Ishikawa (cell line): ENCODE measurements around the gene ADGRF4.

Source experiments
- CEBPB ChIP-seq: IDR thresholded peaks from 2 replicates; pipeline ENCODE4 v1.6.1; 2012
- CREB1 ChIP-seq: IDR thresholded peaks from 2 replicates; pipeline ENCODE4 v1.6.1; 2012; ENCODE audit warnings: low read depth
- EGR1 ChIP-seq: IDR thresholded peaks from 2 replicates; pipeline ENCODE4 v1.6.1; 2012
- EP300 ChIP-seq: IDR thresholded peaks from 2 replicates; pipeline ENCODE4 v1.6.1; 2012; ENCODE audit warnings: borderline replicate concordance
- FOXM1 ChIP-seq: IDR thresholded peaks from 2 replicates; pipeline ENCODE4 v1.6.1; 2012; ENCODE audit warnings: low read depth, borderline replicate concordance
- MAX ChIP-seq: IDR thresholded peaks from 2 replicates; pipeline ENCODE4 v1.6.1; 2012
- NFIC ChIP-seq: IDR thresholded peaks from 2 replicates; pipeline ENCODE4 v1.6.1; 2012
- RAD21 ChIP-seq: IDR thresholded peaks from 2 replicates; pipeline ENCODE4 v1.6.1; 2012; ENCODE audit warnings: low read depth
- TAF1 ChIP-seq: IDR thresholded peaks from 2 replicates; pipeline ENCODE4 v1.6.1; 2012; ENCODE audit warnings: low read depth, mild to moderate bottlenecking
- TCF12 ChIP-seq: IDR thresholded peaks from 2 replicates; pipeline ENCODE4 v1.6.1; 2012; ENCODE audit warnings: low read depth
- TEAD4 ChIP-seq: IDR thresholded peaks from 2 replicates; pipeline ENCODE4 v1.6.1; 2012
- USF1 ChIP-seq: IDR thresholded peaks from 2 replicates; pipeline ENCODE4 v1.6.1; 2012
- YY1 ChIP-seq: IDR thresholded peaks from 2 replicates; pipeline ENCODE4 v1.6.1; 2012; ENCODE audit warnings: low read depth
- ZBTB7A ChIP-seq: IDR thresholded peaks from 2 replicates; pipeline ENCODE4 v1.6.1; 2012; ENCODE audit warnings: low read depth
- TF ChIP-seq, protein P1 (sequence below): IDR thresholded peaks from 2 replicates; pipeline ENCODE4 v1.6.1; 2012; ENCODE audit warnings: low read depth, mild to moderate bottlenecking

ADGRF4 gene

DNA sequence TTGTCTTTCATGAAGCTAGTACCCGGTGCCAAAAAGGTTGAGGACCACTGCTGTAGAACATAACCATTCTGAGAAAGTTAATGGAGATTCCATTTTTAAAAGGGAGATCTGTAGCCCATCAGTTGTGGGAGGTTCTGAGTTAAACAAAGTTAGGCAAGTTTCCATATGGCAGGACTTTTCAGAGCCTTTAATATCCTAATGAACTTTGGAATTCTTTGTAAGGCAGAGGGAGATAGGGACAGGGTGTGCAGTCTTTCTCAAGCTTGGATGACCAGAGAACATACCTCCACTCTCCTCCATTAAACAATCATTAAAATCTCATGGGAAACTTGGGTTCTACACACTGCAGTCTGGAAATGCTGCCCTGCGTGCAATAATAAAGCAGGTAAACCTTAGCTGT lies 14.8 kb downstream of the ADGRF4 start:
- TF ChIP-seq FOXM1 (no peak), TCF12 (no peak), USF1 (no peak), YY1 (no peak), MAX (no peak), CEBPB (no peak), TEAD4 (no peak), RAD21 (no peak), ZBTB7A (no peak), CREB1 (no peak), NFIC (no peak), TAF1 (no peak), EP300 (no peak), EGR1 (no peak)
- TF ChIP-seq, protein P1, sequence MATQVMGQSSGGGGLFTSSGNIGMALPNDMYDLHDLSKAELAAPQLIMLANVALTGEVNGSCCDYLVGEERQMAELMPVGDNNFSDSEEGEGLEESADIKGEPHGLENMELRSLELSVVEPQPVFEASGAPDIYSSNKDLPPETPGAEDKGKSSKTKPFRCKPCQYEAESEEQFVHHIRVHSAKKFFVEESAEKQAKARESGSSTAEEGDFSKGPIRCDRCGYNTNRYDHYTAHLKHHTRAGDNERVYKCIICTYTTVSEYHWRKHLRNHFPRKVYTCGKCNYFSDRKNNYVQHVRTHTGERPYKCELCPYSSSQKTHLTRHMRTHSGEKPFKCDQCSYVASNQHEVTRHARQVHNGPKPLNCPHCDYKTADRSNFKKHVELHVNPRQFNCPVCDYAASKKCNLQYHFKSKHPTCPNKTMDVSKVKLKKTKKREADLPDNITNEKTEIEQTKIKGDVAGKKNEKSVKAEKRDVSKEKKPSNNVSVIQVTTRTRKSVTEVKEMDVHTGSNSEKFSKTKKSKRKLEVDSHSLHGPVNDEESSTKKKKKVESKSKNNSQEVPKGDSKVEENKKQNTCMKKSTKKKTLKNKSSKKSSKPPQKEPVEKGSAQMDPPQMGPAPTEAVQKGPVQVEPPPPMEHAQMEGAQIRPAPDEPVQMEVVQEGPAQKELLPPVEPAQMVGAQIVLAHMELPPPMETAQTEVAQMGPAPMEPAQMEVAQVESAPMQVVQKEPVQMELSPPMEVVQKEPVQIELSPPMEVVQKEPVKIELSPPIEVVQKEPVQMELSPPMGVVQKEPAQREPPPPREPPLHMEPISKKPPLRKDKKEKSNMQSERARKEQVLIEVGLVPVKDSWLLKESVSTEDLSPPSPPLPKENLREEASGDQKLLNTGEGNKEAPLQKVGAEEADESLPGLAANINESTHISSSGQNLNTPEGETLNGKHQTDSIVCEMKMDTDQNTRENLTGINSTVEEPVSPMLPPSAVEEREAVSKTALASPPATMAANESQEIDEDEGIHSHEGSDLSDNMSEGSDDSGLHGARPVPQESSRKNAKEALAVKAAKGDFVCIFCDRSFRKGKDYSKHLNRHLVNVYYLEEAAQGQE = no peak

DNA sequence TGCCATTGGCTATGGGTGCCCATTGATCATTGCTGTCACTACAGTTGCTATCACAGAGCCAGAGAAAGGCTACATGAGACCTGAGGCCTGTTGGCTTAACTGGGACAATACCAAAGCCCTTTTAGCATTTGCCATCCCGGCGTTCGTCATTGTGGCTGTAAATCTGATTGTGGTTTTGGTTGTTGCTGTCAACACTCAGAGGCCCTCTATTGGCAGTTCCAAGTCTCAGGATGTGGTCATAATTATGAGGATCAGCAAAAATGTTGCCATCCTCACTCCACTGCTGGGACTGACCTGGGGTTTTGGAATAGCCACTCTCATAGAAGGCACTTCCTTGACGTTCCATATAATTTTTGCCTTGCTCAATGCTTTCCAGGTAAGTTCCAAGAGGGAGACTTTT lies 16.4 kb downstream of the ADGRF4 start:
- no peak for TF ChIP-seq USF1
- TF ChIP-seq TAF1 = no peak
- TF ChIP-seq ZBTB7A = no peak
- TF ChIP-seq FOXM1 = no peak
- TF ChIP-seq, protein P1 = no peak
- TF ChIP-seq EGR1 = no peak
- no peak for TF ChIP-seq RAD21
- no peak for TF ChIP-seq NFIC
- TF ChIP-seq TCF12 = no peak
- no peak for TF ChIP-seq MAX
- TF ChIP-seq TEAD4 = no peak
- TF ChIP-seq YY1 = no peak
- no peak for TF ChIP-seq EP300
- no peak for TF ChIP-seq CEBPB
- TF ChIP-seq CREB1 = no peak

DNA sequence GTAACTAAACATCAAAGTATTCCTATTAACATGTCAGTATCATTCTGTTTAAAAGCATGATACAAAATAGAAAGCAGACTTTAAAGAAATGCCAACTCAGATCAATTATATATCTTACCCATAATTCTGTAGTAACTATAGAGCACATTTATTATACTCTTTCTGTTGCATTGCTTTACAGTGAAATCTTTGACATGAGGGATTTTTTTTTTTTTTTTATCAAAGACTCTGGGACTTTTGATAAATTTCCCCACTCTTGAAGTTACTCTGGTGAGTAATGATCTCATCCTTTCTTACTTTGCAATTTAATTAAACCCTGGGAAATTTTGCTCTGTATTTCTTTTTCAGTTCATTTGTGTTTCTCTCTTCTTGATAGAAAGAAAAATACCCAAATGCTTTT lies 17.4 kb downstream of the ADGRF4 start:
- no peak for TF ChIP-seq RAD21
- TF ChIP-seq, protein P1 = no peak
- no peak for TF ChIP-seq USF1
- no peak for TF ChIP-seq EGR1
- no peak for TF ChIP-seq MAX
- TF ChIP-seq EP300 = no peak
- no peak for TF ChIP-seq CREB1
- no peak for TF ChIP-seq TAF1
- no peak for TF ChIP-seq FOXM1
- no peak for TF ChIP-seq TCF12
- no peak for TF ChIP-seq NFIC
- TF ChIP-seq CEBPB = no peak
- TF ChIP-seq ZBTB7A = no peak

DNA sequence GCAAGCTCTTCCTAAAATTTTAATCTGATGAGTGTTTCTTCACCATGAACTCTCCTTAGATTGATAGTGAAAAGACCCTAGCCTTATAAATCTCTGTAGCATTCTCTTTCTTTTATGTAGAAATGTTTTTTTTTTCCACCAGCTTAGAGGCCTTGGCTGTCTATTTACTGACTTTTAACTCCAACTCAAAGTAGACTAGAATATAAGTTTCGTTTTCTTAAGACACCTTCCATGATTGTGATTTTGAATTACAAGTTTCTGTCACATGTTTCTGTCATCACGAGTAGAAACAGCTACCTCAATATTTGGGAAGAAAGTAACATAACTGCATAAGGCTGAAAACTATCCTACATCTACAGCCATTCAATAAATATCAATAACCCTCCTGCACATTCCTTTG lies 17.8 kb downstream of the ADGRF4 start:
- no peak for TF ChIP-seq ZBTB7A
- TF ChIP-seq YY1 = no peak
- no peak for TF ChIP-seq EGR1
- no peak for TF ChIP-seq CEBPB
- no peak for TF ChIP-seq EP300
- TF ChIP-seq USF1 = no peak
- no peak for TF ChIP-seq NFIC
- no peak for TF ChIP-seq RAD21
- TF ChIP-seq, protein P1 = no peak
- no peak for TF ChIP-seq MAX
- no peak for TF ChIP-seq TAF1
- TF ChIP-seq TCF12 = no peak
- no peak for TF ChIP-seq TEAD4
- TF ChIP-seq CREB1 = no peak
- no peak for TF ChIP-seq FOXM1
